Lung (tissue), 12 donors: Measurements from ENCODE around the gene CDIPT. TPM values are rescaled to one million over a fixed set of nuclear protein-coding genes. Genes with fewer than 3 reads are reported as not detected.

ENCODE experiments used
- ATAC-seq: fragments of 200-7000 bp; cut with Tn5 transposase; one replicate; pipeline ENCODE4 v1.9.1; 2020; ENCODE audit warnings: moderate number of reproducible peaks; ENCODE audit not compliant: insufficient read depth, low FRiP score
- DNase-seq, 3 donors: peaks; one replicate each; pipeline ENCODE4 v3.0.0-alpha.2; 2013 to 2017
- H3K27ac ChIP-seq, 2 donors: one replicate each; pipeline ENCODE4 v1.5.1; 2013; ENCODE audit warnings: mild to moderate bottlenecking in 2 of 2, moderate library complexity in 2 of 2, control low read depth in 1 of 2, inconsistent platforms in 1 of 2, low read depth in 1 of 2, low read length in 1 of 2
- H3K27me3 ChIP-seq, 3 donors: one replicate each; pipeline ENCODE4 v1.5.1; 2013; ENCODE audit warnings: low read length in 2 of 3; ENCODE audit not compliant: control insufficient read depth in 3 of 3, insufficient read depth in 3 of 3
- H3K36me3 ChIP-seq, 4 donors: one replicate each; pipeline ENCODE4 v1.5.1; 2013; ENCODE audit warnings: low read length in 4 of 4, mild to moderate bottlenecking in 1 of 4, moderate library complexity in 1 of 4; ENCODE audit not compliant: control insufficient read depth in 4 of 4, insufficient read depth in 4 of 4
- H3K4me1 ChIP-seq, 5 donors: one replicate each; pipeline ENCODE4 v1.5.1; 2013; ENCODE audit warnings: low read length in 5 of 5, mild to moderate bottlenecking in 2 of 5, moderate library complexity in 1 of 5; ENCODE audit not compliant: control insufficient read depth in 5 of 5, insufficient read depth in 5 of 5
- H3K4me3 ChIP-seq: one replicate; pipeline ENCODE4 v1.5.1; 2013; ENCODE audit warnings: mild to moderate bottlenecking, control low read depth, moderate library complexity
- H3K9ac ChIP-seq, 2 donors: one replicate each; pipeline ENCODE4 v1.5.1; 2013; ENCODE audit warnings: low read length in 2 of 2, control low read depth in 1 of 2; ENCODE audit not compliant: insufficient read depth in 1 of 2
- H3K9me3 ChIP-seq, 4 donors: one replicate each; pipeline ENCODE4 v1.5.1; 2013; ENCODE audit warnings: low read length in 3 of 4, mild to moderate bottlenecking in 1 of 4, moderate library complexity in 1 of 4; ENCODE audit not compliant: control insufficient read depth in 4 of 4, insufficient read depth in 3 of 4
- CTCF ChIP-seq: IDR thresholded peaks from 2 replicates; pipeline ENCODE4 v1.5.1; 2012; ENCODE audit warnings: mild to moderate bottlenecking; ENCODE audit errors: control extremely low read depth, extremely low read depth
- WGBS, 2 donors: extraction: QIAGEN DNeasy Blood & Tissue Kit; methylation state at CpG; one replicate each; pipeline ENCODE4 v1.1.7; 2013; 5-methylcytosine and 5-hydroxymethylcytosine counted together
- polyA plus RNA-seq, 2 donors: library from polyadenylated mRNA; stranded (reverse); fragments of 200-250 nt; gene quantifications; one replicate each; pipeline ENCODE4 v1.2.1, GENCODE V29; 2013
- total RNA-seq, 2 donors: library from RNA; depleted of rRNA in 1 of 2; stranded (reverse); fragments of >200 nt in 1 of 2; gene quantifications; one replicate each; pipeline ENCODE4 v1.2.1, GENCODE V29; 2014 to 2021
- donor health status: control.
- donor health status: control.
- donor health status: Bipolar disorder and iron deficiency.
- donor health status: healthy.
- donor health status: DM: yes; HTN: yes; CAD: no.

CDIPT gene
- total and polyA plus RNA-seq, 4 donors = 66.9 to 105 (median 73.3) TPM

GRCh38 chr16:29816694-29817441 is 46.2 kb downstream of the CDIPT start:
- TF ChIP-seq CTCF = no peak
- Histone ChIP-seq H3K4me3 (peak overlapping the region; percentile 70), H3K27ac (peak overlapping the region; percentile 95 to 96), H3K9me3 (no peaks in the 10 kb centered on the region), H3K4me1 (peaks cover 0 to 66% (median 17%) of the 10 kb centered on the region in 5 donors), H3K27me3 (no peaks in the 10 kb centered on the region), H3K9ac (peak overlapping the region in 1 of 2 donors; percentile 58), H3K36me3 (peaks cover 0 to 16% (median 9%) of the 10 kb centered on the region in 4 donors)
- 1 to 2% methylated on average over 35 to 37 of the region's 37 CpGs for WGBS, 2 donors
- peak; percentile 65 to 70 (median 67) for DNase-seq
- no peak for ATAC-seq

- ATAC-seq (peak; percentile 70), DNase-seq (peak; percentile 99 to 100 (median 99))
- TF ChIP-seq CTCF = peak; percentile 52
- H3K27ac ChIP-seq = peak within 1 kb of the TSS; percentile 95 to 96
- no peaks in the 10 kb centered on the region for H3K9me3 ChIP-seq
- peaks cover 0 to 63% (median 17%) of the 10 kb centered on the region in 5 donors for H3K4me1 ChIP-seq
- H3K27me3 ChIP-seq = no peaks in the 10 kb centered on the region
- H3K4me3 ChIP-seq = peak within 1 kb of the TSS; percentile 70
- 0% methylated on average over 65 to 70 of the region's 70 CpGs for WGBS, 2 donors
- H3K36me3 ChIP-seq = peaks cover 0 to 16% (median 9%) of the 10 kb centered on the region in 4 donors
- peak within 1 kb of the TSS in 1 of 2 donors; percentile 84 for H3K9ac ChIP-seq
Measured at GRCh38 chr16:29815793-29816693, 47.0 kb downstream of the CDIPT start, which contains the start of gene PAGR1. PAGR1 (plus strand) TSS chr16:29816152; CDS start chr16:29816526, 374 bp downstream.

- Histone ChIP-seq H3K9me3 (no peaks in the 10 kb centered on the region), H3K9ac (peak overlapping the region in 1 of 2 donors; percentile 42), H3K36me3 (peaks cover 0 to 20% (median 11%) of the 10 kb centered on the region in 4 donors), H3K27me3 (no peaks in the 10 kb centered on the region), H3K4me3 (no peak overlapping the region), H3K4me1 (peaks cover 3 to 63% (median 21%) of the 10 kb centered on the region in 5 donors), H3K27ac (peak overlapping the region; percentile 24 to 37)
- ATAC-seq (no peak), DNase-seq (no peak)
- TF ChIP-seq CTCF = no peak
- 4 to 5% methylated on average over 39 of the region's 39 CpGs for WGBS, 2 donors
Measured at GRCh38 chr16:29815032-29815721, 47.8 kb downstream of the CDIPT start.
